Measurements from ENCODE around the gene TNFRSF1B.

Gene TNFRSF1B

GRCh38 chr1:12166834-12167492 is at the start of gene TNFRSF1B:
TSS of gene TNFRSF1B (plus strand) at chr1:12166991. CDS start at chr1:12167092, 101 bp downstream.
- peaks cover 2% of the 10 kb centered on the region for H3K4me1 ChIP-seq (ENCODE audit: insufficient read depth, poor library complexity, severe bottlenecking)
- H3K9me3 ChIP-seq (ENCODE audit: severe bottlenecking), result no peaks in the 10 kb centered on the region
- H3K27me3 ChIP-seq (ENCODE audit: insufficient read depth, poor library complexity, severe bottlenecking), result peaks cover 28% of the 10 kb centered on the region
- no peaks in the 10 kb centered on the region for H3K36me3 ChIP-seq (ENCODE audit: low read depth)
- H3K4me3 ChIP-seq (ENCODE audit: severe bottlenecking), result peak within 1 kb of the TSS; percentile 35
- TF ChIP-seq CTCF (IDR thresholded peaks at IDR 0.05; ENCODE audit: poor library complexity, severe bottlenecking), result no peak
- H3K27ac ChIP-seq (ENCODE audit: poor library complexity, severe bottlenecking), result no peak within 1 kb of the TSS
- no peak for DNase-seq (ENCODE audit: low spot score)
- ATAC-seq (ENCODE audit: low read depth), result peak; percentile 42

GRCh38 chr1:12121212-12122003 is 45.4 kb upstream of the TNFRSF1B start:
- Histone ChIP-seq H3K4me1 (ENCODE audit: insufficient read depth, poor library complexity, severe bottlenecking) (no peaks in the 10 kb centered on the region), H3K9me3 (ENCODE audit: severe bottlenecking) (no peaks in the 10 kb centered on the region), H3K27ac (ENCODE audit: poor library complexity, severe bottlenecking) (no peak overlapping the region), H3K4me3 (ENCODE audit: severe bottlenecking) (no peak overlapping the region), H3K27me3 (ENCODE audit: insufficient read depth, poor library complexity, severe bottlenecking) (peaks cover 3% of the 10 kb centered on the region), H3K36me3 (ENCODE audit: low read depth) (no peaks in the 10 kb centered on the region)
- ATAC-seq (ENCODE audit: low read depth) (no peak), DNase-seq (ENCODE audit: low spot score) (no peak)
- TF ChIP-seq CTCF (IDR thresholded peaks at IDR 0.05; ENCODE audit: poor library complexity, severe bottlenecking), result no peak

- Histone ChIP-seq H3K36me3 (ENCODE audit: low read depth) (no peaks in the 10 kb centered on the region), H3K27ac (ENCODE audit: poor library complexity, severe bottlenecking) (no peak overlapping the region), H3K9me3 (ENCODE audit: severe bottlenecking) (no peaks in the 10 kb centered on the region), H3K4me1 (ENCODE audit: insufficient read depth, poor library complexity, severe bottlenecking) (no peaks in the 10 kb centered on the region), H3K4me3 (ENCODE audit: severe bottlenecking) (no peak overlapping the region), H3K27me3 (ENCODE audit: insufficient read depth, poor library complexity, severe bottlenecking) (peaks cover 3% of the 10 kb centered on the region)
- no peak for TF ChIP-seq CTCF (IDR thresholded peaks at IDR 0.05; ENCODE audit: poor library complexity, severe bottlenecking)
- DNase-seq (ENCODE audit: low spot score) (no peak), ATAC-seq (ENCODE audit: low read depth) (no peak)
These were observed 43.6 kb upstream of the TNFRSF1B start for GRCh38 chr1:12123172-12123571.

GRCh38 chr1:12124693-12125421 is 41.9 kb upstream of the TNFRSF1B start:
- DNase-seq (ENCODE audit: low spot score), result no peak
- no peaks in the 10 kb centered on the region for H3K4me1 ChIP-seq (ENCODE audit: insufficient read depth, poor library complexity, severe bottlenecking)
- no peaks in the 10 kb centered on the region for H3K36me3 ChIP-seq (ENCODE audit: low read depth)
- no peaks in the 10 kb centered on the region for H3K9me3 ChIP-seq (ENCODE audit: severe bottlenecking)
- TF ChIP-seq CTCF (IDR thresholded peaks at IDR 0.05; ENCODE audit: poor library complexity, severe bottlenecking), result peak; percentile 95
- no peak overlapping the region for H3K27ac ChIP-seq (ENCODE audit: poor library complexity, severe bottlenecking)
- H3K27me3 ChIP-seq (ENCODE audit: insufficient read depth, poor library complexity, severe bottlenecking), result peaks cover 3% of the 10 kb centered on the region
- H3K4me3 ChIP-seq (ENCODE audit: severe bottlenecking), result no peak overlapping the region
- ATAC-seq (ENCODE audit: low read depth), result peak; percentile 44; the same call in 2 of the 3 replicates

Measured in RWPE2 (cell line).